ENCODE results near the gene MOXD1. TPM values are rescaled to one million over a fixed set of nuclear protein-coding genes. Genes with fewer than 3 reads are reported as not detected.

Gene MOXD1
- polyA plus RNA-seq, 1 donor from 2014 or later, result 14.7 TPM

DNA sequence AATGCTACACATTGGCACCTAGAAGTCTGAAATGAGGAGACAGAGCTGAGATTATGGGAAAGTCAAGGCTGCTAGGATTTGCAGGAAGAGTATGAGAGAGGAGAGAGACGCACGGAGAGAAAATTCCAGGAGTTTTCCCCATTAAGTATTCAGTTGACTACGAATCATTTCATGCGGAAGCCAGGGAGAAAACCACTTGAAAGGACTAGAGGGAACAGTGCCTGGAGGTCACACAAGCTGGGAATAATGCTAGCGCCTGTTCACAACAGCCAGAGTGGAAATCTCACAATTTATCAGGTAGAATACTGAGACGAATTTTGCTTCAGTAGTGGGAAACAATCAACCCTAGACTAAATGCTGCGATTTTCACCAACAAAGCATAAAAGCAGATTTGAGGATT lies 118.6 kb downstream of the MOXD1 start:
- Histone ChIP-seq H3K27me3 (ENCODE audit: insufficient read depth, low read depth, low read length) (no peaks in the 10 kb centered on the region), H3K9me3 (ENCODE audit: low read length) (no peaks in the 10 kb centered on the region), H3K4me2 (ENCODE audit: low read length) (no peak overlapping the region), H3K36me3 (ENCODE audit: insufficient read depth, low read length) (no peaks in the 10 kb centered on the region), H3K9ac (ENCODE audit: low read length) (no peak overlapping the region), H3F3A (ENCODE audit: insufficient read depth, low read length, poor library complexity, severe bottlenecking) (no peaks in the 10 kb centered on the region), H4K20me1 (ENCODE audit: insufficient read depth) (no peaks in the 10 kb centered on the region), H3K79me2 (replicated peaks; ENCODE audit: insufficient read depth, low read length) (no peaks in the 10 kb centered on the region), H3K27ac (ENCODE audit: low read length) (no peak overlapping the region), H2AFZ (ENCODE audit: low read depth, low read length) (no peak overlapping the region), H3K4me3 (ENCODE audit: low read length) (no peak overlapping the region), H3K9me2 (ENCODE audit: insufficient read depth, low read length) (no peaks in the 10 kb centered on the region)
- TF ChIP-seq RAD21 (conservative IDR thresholded peaks at IDR 0.05) (no peak), TAF1 (IDR thresholded peaks at IDR 0.05; ENCODE audit: low read depth) (no peak)

DNA sequence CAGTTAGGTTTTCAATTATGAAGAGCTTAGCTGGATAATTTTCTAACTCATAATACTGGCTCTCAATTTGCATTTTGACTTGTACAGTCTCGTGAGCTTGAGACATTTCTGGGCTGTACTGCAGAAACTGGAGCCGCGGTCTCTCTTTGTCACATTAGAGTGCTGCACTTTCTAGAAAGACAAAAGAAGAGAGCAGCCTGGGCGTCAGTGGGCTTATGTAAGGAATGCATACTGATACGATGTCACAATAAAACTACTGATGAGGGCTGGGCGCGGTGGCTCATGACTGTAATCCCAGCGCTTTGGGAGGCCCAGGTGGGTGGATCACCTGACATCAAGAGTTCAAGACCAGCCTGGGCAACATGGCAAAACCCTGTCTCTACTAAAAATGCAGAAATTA lies 120.8 kb downstream of the MOXD1 start:
- Histone ChIP-seq H3K79me2 (replicated peaks; ENCODE audit: insufficient read depth, low read length) (no peaks in the 10 kb centered on the region), H2AFZ (ENCODE audit: low read depth, low read length) (no peak overlapping the region), H3F3A (ENCODE audit: insufficient read depth, low read length, poor library complexity, severe bottlenecking) (no peaks in the 10 kb centered on the region), H3K27me3 (ENCODE audit: insufficient read depth, low read depth, low read length) (no peaks in the 10 kb centered on the region), H3K36me3 (ENCODE audit: insufficient read depth, low read length) (no peaks in the 10 kb centered on the region), H3K27ac (ENCODE audit: low read length) (no peak overlapping the region), H4K20me1 (ENCODE audit: insufficient read depth) (no peaks in the 10 kb centered on the region), H3K9me2 (ENCODE audit: insufficient read depth, low read length) (no peaks in the 10 kb centered on the region), H3K9ac (ENCODE audit: low read length) (no peak overlapping the region), H3K4me2 (ENCODE audit: low read length) (no peak overlapping the region), H3K4me3 (ENCODE audit: low read length) (no peak overlapping the region), H3K9me3 (ENCODE audit: low read length) (no peaks in the 10 kb centered on the region)
- TF ChIP-seq POLR2AphosphoS5 (IDR thresholded peaks at IDR 0.05) (no peak), MXI1 (conservative IDR thresholded peaks at IDR 0.05; ENCODE audit: poor library complexity, severe bottlenecking) (no peak), EZH2 (IDR thresholded peaks at IDR 0.05; ENCODE audit: borderline replicate concordance, insufficient read depth, low read length, poor library complexity, severe bottlenecking) (no peak), SMC3 (conservative IDR thresholded peaks at IDR 0.05; ENCODE audit: poor library complexity) (no peak), TAF1 (IDR thresholded peaks at IDR 0.05; ENCODE audit: low read depth) (no peak)
- TF ChIP-seq, protein P1, sequence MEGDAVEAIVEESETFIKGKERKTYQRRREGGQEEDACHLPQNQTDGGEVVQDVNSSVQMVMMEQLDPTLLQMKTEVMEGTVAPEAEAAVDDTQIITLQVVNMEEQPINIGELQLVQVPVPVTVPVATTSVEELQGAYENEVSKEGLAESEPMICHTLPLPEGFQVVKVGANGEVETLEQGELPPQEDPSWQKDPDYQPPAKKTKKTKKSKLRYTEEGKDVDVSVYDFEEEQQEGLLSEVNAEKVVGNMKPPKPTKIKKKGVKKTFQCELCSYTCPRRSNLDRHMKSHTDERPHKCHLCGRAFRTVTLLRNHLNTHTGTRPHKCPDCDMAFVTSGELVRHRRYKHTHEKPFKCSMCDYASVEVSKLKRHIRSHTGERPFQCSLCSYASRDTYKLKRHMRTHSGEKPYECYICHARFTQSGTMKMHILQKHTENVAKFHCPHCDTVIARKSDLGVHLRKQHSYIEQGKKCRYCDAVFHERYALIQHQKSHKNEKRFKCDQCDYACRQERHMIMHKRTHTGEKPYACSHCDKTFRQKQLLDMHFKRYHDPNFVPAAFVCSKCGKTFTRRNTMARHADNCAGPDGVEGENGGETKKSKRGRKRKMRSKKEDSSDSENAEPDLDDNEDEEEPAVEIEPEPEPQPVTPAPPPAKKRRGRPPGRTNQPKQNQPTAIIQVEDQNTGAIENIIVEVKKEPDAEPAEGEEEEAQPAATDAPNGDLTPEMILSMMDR (IDR thresholded peaks at IDR 0.05; ENCODE audit: poor library complexity, severe bottlenecking), result no peak
- TF ChIP-seq, protein P2, sequence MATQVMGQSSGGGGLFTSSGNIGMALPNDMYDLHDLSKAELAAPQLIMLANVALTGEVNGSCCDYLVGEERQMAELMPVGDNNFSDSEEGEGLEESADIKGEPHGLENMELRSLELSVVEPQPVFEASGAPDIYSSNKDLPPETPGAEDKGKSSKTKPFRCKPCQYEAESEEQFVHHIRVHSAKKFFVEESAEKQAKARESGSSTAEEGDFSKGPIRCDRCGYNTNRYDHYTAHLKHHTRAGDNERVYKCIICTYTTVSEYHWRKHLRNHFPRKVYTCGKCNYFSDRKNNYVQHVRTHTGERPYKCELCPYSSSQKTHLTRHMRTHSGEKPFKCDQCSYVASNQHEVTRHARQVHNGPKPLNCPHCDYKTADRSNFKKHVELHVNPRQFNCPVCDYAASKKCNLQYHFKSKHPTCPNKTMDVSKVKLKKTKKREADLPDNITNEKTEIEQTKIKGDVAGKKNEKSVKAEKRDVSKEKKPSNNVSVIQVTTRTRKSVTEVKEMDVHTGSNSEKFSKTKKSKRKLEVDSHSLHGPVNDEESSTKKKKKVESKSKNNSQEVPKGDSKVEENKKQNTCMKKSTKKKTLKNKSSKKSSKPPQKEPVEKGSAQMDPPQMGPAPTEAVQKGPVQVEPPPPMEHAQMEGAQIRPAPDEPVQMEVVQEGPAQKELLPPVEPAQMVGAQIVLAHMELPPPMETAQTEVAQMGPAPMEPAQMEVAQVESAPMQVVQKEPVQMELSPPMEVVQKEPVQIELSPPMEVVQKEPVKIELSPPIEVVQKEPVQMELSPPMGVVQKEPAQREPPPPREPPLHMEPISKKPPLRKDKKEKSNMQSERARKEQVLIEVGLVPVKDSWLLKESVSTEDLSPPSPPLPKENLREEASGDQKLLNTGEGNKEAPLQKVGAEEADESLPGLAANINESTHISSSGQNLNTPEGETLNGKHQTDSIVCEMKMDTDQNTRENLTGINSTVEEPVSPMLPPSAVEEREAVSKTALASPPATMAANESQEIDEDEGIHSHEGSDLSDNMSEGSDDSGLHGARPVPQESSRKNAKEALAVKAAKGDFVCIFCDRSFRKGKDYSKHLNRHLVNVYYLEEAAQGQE (IDR thresholded peaks at IDR 0.05; ENCODE audit: borderline replicate concordance), result no peak

DNA sequence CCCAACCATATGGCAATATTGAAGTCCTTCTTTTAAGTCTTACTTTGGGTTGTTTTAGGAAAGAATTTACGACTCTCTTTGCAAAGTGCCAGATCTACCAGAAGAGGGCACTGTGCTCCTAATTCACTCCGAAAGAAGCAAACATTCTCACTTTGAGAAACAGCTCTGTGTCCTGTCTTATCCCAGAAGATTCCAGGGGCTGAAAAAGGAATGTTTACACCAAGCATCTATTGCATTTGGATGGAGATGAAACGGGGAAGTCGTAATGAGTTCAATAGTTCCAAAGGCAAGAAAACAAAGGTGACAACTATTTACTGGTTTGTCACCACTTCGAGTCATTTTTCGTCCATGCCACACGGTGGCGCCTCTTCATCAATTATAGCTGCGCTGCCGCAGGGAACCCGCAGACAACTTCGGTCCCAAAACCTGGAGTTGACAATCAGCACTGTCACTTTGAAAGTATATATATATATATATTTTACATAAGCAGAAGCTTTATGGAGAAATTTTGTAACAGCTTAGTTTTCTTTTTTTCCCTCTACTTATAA lies 121.6 kb downstream of the MOXD1 start:
- Histone ChIP-seq H3K4me3 (ENCODE audit: low read length) (peak overlapping the region; percentile 55), H3K9me3 (ENCODE audit: low read length) (no peaks in the 10 kb centered on the region), H3K9ac (ENCODE audit: low read length) (no peak overlapping the region), H3K27me3 (ENCODE audit: insufficient read depth, low read depth, low read length) (no peaks in the 10 kb centered on the region), H3K4me2 (ENCODE audit: low read length) (no peak overlapping the region), H3K27ac (ENCODE audit: low read length) (no peak overlapping the region), H3K9me2 (ENCODE audit: insufficient read depth, low read length) (no peaks in the 10 kb centered on the region), H4K20me1 (ENCODE audit: insufficient read depth) (no peaks in the 10 kb centered on the region), H2AFZ (ENCODE audit: low read depth, low read length) (peak overlapping the region; percentile 56), H3F3A (ENCODE audit: insufficient read depth, low read length, poor library complexity, severe bottlenecking) (no peaks in the 10 kb centered on the region), H3K36me3 (ENCODE audit: insufficient read depth, low read length) (no peaks in the 10 kb centered on the region), H3K79me2 (replicated peaks; ENCODE audit: insufficient read depth, low read length) (no peaks in the 10 kb centered on the region)
- TF ChIP-seq POLR2AphosphoS5 (IDR thresholded peaks at IDR 0.05) (no peak), SMC3 (conservative IDR thresholded peaks at IDR 0.05; ENCODE audit: poor library complexity) (peak; percentile 96), MXI1 (conservative IDR thresholded peaks at IDR 0.05; ENCODE audit: poor library complexity, severe bottlenecking) (no peak), RAD21 (conservative IDR thresholded peaks at IDR 0.05) (peak; percentile 87), EZH2 (IDR thresholded peaks at IDR 0.05; ENCODE audit: borderline replicate concordance, insufficient read depth, low read length, poor library complexity, severe bottlenecking) (no peak), TAF1 (IDR thresholded peaks at IDR 0.05; ENCODE audit: low read depth) (no peak), EP300 (conservative IDR thresholded peaks at IDR 0.05; ENCODE audit: poor library complexity, severe bottlenecking) (no peak)
- TF ChIP-seq, protein P1 (IDR thresholded peaks at IDR 0.05; ENCODE audit: poor library complexity, severe bottlenecking), result peak; percentile 99
- TF ChIP-seq, protein P2 (IDR thresholded peaks at IDR 0.05; ENCODE audit: borderline replicate concordance), result peak; percentile 13
